WTC11 (cell line): ENCODE data around the gene CLEC4C. TPM values are rescaled to one million over a fixed set of nuclear protein-coding genes. Genes with fewer than 3 reads are reported as not detected.
"Not testable (repeated sequence)": the region's sequence is repeated elsewhere in the genome, so short reads cannot be mapped to it uniquely, and the experiment has no call there.

Experiments
- ATAC-seq: fragments of 200-7000 bp; cut with Tn5 transposase; 2 replicates; pipeline ENCODE4 v1.10.0; 2021; ENCODE audit warnings: mild to moderate bottlenecking, moderate library complexity
- CTCF ChIA-PET: fragments of 300-600 bp; sonication (Branson Sonifier 250); formaldehyde crosslinking; loops from one replicate; lab custom pipeline; 2021; ENCODE audit warnings: antibody characterized with exemption; lab: Charles Lee
- POLR2A ChIA-PET: fragments of 350-600 bp; sonication (Branson Sonifier 250); formaldehyde crosslinking; loops from one replicate; lab custom pipeline; 2021; ENCODE audit warnings: antibody characterized with exemption; lab: Charles Lee
- DNase-seq: peaks from one replicate; pipeline ENCODE4 v3.0.0; 2021; ENCODE audit warnings: low spot score
- H3K27ac Mint-ChIP-seq: 2 replicates; pipeline ENCODE4 v1.8.0; 2021; ENCODE audit warnings: mixed read lengths
- H3K27me3 Mint-ChIP-seq: 2 replicates; pipeline ENCODE4 v1.8.0; 2021; ENCODE audit warnings: low read depth, mild to moderate bottlenecking, moderate library complexity, mixed read lengths
- H3K36me3 Mint-ChIP-seq: 2 replicates; pipeline ENCODE4 v1.8.0; 2021; ENCODE audit warnings: mixed read lengths
- H3K4me1 Mint-ChIP-seq: 2 replicates; pipeline ENCODE4 v1.8.0; 2022; ENCODE audit warnings: mixed read lengths
- H3K4me3 Mint-ChIP-seq: 2 replicates; pipeline ENCODE4 v1.8.0; 2021; ENCODE audit warnings: mild to moderate bottlenecking, moderate library complexity, mixed read lengths
- H3K9me3 Mint-ChIP-seq: 2 replicates; pipeline ENCODE4 v1.8.0; 2021; ENCODE audit warnings: mixed read lengths
- ARID4B ChIP-seq: sonication (generic); formaldehyde crosslinking; IDR thresholded peaks from 2 replicates; pipeline ENCODE4 v1.8.0; 2023; ENCODE audit warnings: missing genetic modification reagents, mild to moderate bottlenecking, borderline replicate concordance
- ERG ChIP-seq: fragments of 250-450 bp; sonication (Bioruptor Pico); IDR thresholded peaks from 2 replicates; pipeline ENCODE4 v1.8.0; 2021; ENCODE audit warnings: mild to moderate bottlenecking
- ETV6 ChIP-seq: sonication (generic); formaldehyde crosslinking; IDR thresholded peaks from 2 replicates; pipeline ENCODE4 v1.8.1; 2022; ENCODE audit warnings: mild to moderate bottlenecking, missing genetic modification reagents
- FOXJ3 ChIP-seq: sonication (generic); formaldehyde crosslinking; IDR thresholded peaks from 2 replicates; pipeline ENCODE4 v1.9.0; 2021; ENCODE audit warnings: missing genetic modification reagents, mild to moderate bottlenecking, borderline replicate concordance
- FOXK1 ChIP-seq: sonication (generic); formaldehyde crosslinking; IDR thresholded peaks from 2 replicates; pipeline ENCODE4 v1.8.0; 2022; ENCODE audit warnings: mild to moderate bottlenecking, moderate library complexity, missing genetic modification reagents
- GTF2I ChIP-seq: fragments of 250-450 bp; sonication (Bioruptor Pico); conservative IDR thresholded peaks from 2 replicates; pipeline ENCODE4 v1.4.0; 2021; ENCODE audit warnings: mild to moderate bottlenecking
- HMGA2 ChIP-seq: fragments of 250-450 bp; sonication (Bioruptor Pico); IDR thresholded peaks from 2 replicates; pipeline ENCODE4 v1.4.0; 2021; ENCODE audit warnings: mild to moderate bottlenecking, moderate library complexity
- MYBL2 ChIP-seq: sonication (generic); formaldehyde crosslinking; IDR thresholded peaks from 2 replicates; pipeline ENCODE4 v1.8.1; 2023; ENCODE audit warnings: mild to moderate bottlenecking, moderate library complexity, missing genetic modification reagents
- NFATC4 ChIP-seq: fragments of 250-450 bp; sonication (Bioruptor Pico); IDR thresholded peaks from 2 replicates; pipeline ENCODE4 v1.9.0; 2021; ENCODE audit warnings: mild to moderate bottlenecking
- TP53 ChIP-seq: sonication (generic); formaldehyde crosslinking; IDR thresholded peaks from 2 replicates; pipeline ENCODE4 v1.8.1; 2023; ENCODE audit warnings: mild to moderate bottlenecking, missing genetic modification reagents
- ZNF121 ChIP-seq: sonication (generic); formaldehyde crosslinking; IDR thresholded peaks from 2 replicates; pipeline ENCODE4 v1.8.0; 2023; ENCODE audit warnings: missing genetic modification reagents
- total RNA-seq: library from RNA; stranded (reverse); gene quantifications from 3 replicates; pipeline ENCODE4 v1.2.3, GENCODE V29; 2021
- TF ChIP-seq, protein P1 (sequence below): sonication (generic); formaldehyde crosslinking; IDR thresholded peaks from 2 replicates; pipeline ENCODE4 v1.8.1; 2022; ENCODE audit warnings: missing genetic modification reagents, borderline replicate concordance
- TF ChIP-seq, protein P2 (sequence below): fragments of 250-450 bp; sonication (Bioruptor Pico); IDR thresholded peaks from 2 replicates; pipeline ENCODE4 v1.9.0; 2021; ENCODE audit warnings: moderate library complexity, mild to moderate bottlenecking, inconsistent platforms, borderline replicate concordance
- TF ChIP-seq, protein P3 (sequence below): sonication (generic); formaldehyde crosslinking; IDR thresholded peaks from 2 replicates; pipeline ENCODE4 v1.8.1; 2022; ENCODE audit warnings: low read depth, missing genetic modification reagents, borderline replicate concordance
- TF ChIP-seq, protein P4 (sequence below): sonication (generic); formaldehyde crosslinking; IDR thresholded peaks from 2 replicates; pipeline ENCODE4 v1.8.1; 2022; ENCODE audit warnings: mild to moderate bottlenecking, moderate library complexity, missing genetic modification reagents

The CLEC4C gene
- total RNA-seq, 1 experiment from 2014 or later = 0.50 TPM

DNA sequence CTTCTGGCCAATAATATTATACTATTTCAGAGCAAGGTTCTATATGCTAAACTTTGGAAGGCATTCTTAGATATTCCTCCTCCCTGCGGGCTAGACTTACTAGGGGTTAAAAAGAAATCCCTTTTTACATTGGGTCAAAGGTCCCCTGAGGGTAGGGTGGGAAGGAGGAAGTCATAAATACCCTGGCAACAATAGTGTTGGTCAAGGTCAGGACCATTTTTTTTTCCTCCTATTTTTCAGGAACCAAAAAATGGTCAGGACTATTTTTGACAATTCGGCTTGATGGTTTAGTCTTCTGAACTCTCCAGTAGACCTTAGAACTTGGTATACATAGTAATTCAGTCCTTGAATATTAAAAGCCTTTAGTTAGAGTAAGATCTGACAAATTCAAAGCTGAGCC is 37.5 kb upstream of the CLEC4C start:
- Mint-ChIP-seq H3K27me3 (no peaks in the 10 kb centered on the region), H3K36me3 (no peaks in the 10 kb centered on the region), H3K27ac (peak overlapping the region; percentile 1), H3K4me3 (no peak overlapping the region), H3K9me3 (no peaks in the 10 kb centered on the region), H3K4me1 (peaks cover 47% of the 10 kb centered on the region)
- no peak for DNase-seq
- POLR2A ChIA-PET = no interaction called here
- no peak for ATAC-seq
- no peak for TF ChIP-seq ARID4B (CRISPR knock-in tag)
- no peak for TF ChIP-seq HMGA2 (CRISPR knock-in tag)
- TF ChIP-seq, protein P1, sequence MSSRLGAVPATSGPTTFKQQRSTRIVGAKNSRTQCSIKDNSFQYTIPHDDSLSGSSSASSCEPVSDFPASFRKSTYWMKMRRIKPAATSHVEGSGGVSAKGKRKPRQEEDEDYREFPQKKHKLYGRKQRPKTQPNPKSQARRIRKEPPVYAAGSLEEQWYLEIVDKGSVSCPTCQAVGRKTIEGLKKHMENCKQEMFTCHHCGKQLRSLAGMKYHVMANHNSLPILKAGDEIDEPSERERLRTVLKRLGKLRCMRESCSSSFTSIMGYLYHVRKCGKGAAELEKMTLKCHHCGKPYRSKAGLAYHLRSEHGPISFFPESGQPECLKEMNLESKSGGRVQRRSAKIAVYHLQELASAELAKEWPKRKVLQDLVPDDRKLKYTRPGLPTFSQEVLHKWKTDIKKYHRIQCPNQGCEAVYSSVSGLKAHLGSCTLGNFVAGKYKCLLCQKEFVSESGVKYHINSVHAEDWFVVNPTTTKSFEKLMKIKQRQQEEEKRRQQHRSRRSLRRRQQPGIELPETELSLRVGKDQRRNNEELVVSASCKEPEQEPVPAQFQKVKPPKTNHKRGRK (CRISPR knock-in tag) = no peak
- TF ChIP-seq, all 79 proteins: peak for 0
- CTCF ChIA-PET = no interaction called here

GRCh38 chr12:7783433-7783832 is 36.3 kb upstream of the CLEC4C start:
- CTCF ChIA-PET, H3K9me3 Mint-ChIP-seq: not testable (repeated sequence)

DNA sequence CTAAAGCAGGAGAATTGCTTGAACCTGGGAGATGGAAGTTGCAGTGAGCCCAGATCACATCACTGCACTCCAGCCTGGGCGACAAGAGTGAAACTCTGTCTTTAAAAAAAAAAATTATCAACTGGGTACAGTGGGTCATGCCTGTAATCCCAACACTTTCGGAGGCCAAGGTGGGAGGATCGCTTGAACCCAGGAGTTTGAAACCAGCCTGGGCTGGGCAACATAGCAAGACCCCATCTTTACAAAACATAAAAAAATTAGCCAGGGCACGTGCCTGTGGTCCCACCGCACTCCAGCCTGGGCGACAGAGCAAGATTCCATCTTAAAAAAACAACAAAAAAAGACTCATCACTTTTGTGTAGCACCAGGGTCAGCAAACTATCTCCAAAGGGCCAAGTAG is 34.9 kb upstream of the CLEC4C start:
- ChIA-PET CTCF (no interaction called here), POLR2A (no interaction called here)
- H3K27ac Mint-ChIP-seq = no peak overlapping the region

More at GRCh38 chr12:7783433-7783832, 36.3 kb upstream of the CLEC4C start:
- H3K27me3 Mint-ChIP-seq, DNase-seq, ATAC-seq, H3K36me3 Mint-ChIP-seq, H3K4me3 Mint-ChIP-seq: not testable (repeated sequence)
- POLR2A ChIA-PET = interaction anchor here (1.0 kb wide), 1 partner anchor 19 kb away, joined by 3 read pairs; no protein-coding TSS in a partner anchor
- peak overlapping the region; percentile 64; the same call in 1 of the 2 replicates for H3K27ac Mint-ChIP-seq
- peaks cover 44% of the 10 kb centered on the region for H3K4me1 Mint-ChIP-seq

GRCh38 chr12:7781274-7781673 is 34.1 kb upstream of the CLEC4C start:
- ATAC-seq (no peak), DNase-seq (no peak)
- ChIA-PET CTCF (no interaction called here), POLR2A (no interaction called here)
- H3K27ac Mint-ChIP-seq = no peak overlapping the region
- peaks cover 5% of the 10 kb centered on the region; the same call in 1 of the 2 replicates for H3K9me3 Mint-ChIP-seq
- no peak overlapping the region for H3K4me3 Mint-ChIP-seq
- no peaks in the 10 kb centered on the region for H3K36me3 Mint-ChIP-seq
- peaks cover 22% of the 10 kb centered on the region for H3K4me1 Mint-ChIP-seq
- H3K27me3 Mint-ChIP-seq = no peaks in the 10 kb centered on the region
- TF ChIP-seq, protein P2, sequence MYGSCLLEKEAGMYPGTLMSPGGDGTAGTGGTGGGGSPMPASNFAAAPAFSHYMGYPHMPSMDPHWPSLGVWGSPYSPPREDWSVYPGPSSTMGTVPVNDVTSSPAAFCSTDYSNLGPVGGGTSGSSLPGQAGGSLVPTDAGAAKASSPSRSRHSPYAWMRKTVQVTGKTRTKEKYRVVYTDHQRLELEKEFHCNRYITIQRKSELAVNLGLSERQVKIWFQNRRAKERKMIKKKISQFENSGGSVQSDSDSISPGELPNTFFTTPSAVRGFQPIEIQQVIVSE = no peak
- TF ChIP-seq TP53 (CRISPR knock-in tag) (no peak), ETV6 (no peak), FOXK1 (no peak), ERG (CRISPR knock-in tag) (no peak), HMGA2 (CRISPR knock-in tag) (no peak), MYBL2 (no peak)
- TF ChIP-seq, protein P1 (CRISPR knock-in tag) = no peak
- TF ChIP-seq, protein P3, sequence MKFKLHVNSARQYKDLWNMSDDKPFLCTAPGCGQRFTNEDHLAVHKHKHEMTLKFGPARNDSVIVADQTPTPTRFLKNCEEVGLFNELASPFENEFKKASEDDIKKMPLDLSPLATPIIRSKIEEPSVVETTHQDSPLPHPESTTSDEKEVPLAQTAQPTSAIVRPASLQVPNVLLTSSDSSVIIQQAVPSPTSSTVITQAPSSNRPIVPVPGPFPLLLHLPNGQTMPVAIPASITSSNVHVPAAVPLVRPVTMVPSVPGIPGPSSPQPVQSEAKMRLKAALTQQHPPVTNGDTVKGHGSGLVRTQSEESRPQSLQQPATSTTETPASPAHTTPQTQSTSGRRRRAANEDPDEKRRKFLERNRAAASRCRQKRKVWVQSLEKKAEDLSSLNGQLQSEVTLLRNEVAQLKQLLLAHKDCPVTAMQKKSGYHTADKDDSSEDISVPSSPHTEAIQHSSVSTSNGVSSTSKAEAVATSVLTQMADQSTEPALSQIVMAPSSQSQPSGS = no peak
- TF ChIP-seq, protein P4, sequence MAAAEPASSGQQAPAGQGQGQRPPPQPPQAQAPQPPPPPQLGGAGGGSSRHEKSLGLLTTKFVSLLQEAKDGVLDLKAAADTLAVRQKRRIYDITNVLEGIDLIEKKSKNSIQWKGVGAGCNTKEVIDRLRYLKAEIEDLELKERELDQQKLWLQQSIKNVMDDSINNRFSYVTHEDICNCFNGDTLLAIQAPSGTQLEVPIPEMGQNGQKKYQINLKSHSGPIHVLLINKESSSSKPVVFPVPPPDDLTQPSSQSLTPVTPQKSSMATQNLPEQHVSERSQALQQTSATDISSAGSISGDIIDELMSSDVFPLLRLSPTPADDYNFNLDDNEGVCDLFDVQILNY (CRISPR knock-in tag) = no peak

More for the DNA sequence above, 34.9 kb upstream of the CLEC4C start:
- no peak for DNase-seq
- peak; percentile 75; the same call in 1 of the 2 replicates for TF ChIP-seq ZNF121 (CRISPR knock-in tag)
- TF ChIP-seq NFATC4 (CRISPR knock-in tag) = no peak
- TF ChIP-seq TP53 (CRISPR knock-in tag) = no peak
- TF ChIP-seq GTF2I = no peak
- TF ChIP-seq FOXJ3 (CRISPR knock-in tag) = no peak
- Mint-ChIP-seq H3K9me3 (peaks cover 5% of the 10 kb centered on the region; the same call in 1 of the 2 replicates), H3K4me3 (no peak overlapping the region), H3K4me1 (peaks cover 30% of the 10 kb centered on the region), H3K27me3 (no peaks in the 10 kb centered on the region), H3K36me3 (no peaks in the 10 kb centered on the region)
- ATAC-seq = no peak
